ENCODE results near the gene CANT1.

CANT1 gene

GRCh38 chr17:79009397-79010303 is at the start of gene CANT1:
TSS of gene CANT1 (minus strand) at chr17:79009764. CDS start at chr17:78997622, 12,142 bp downstream.
- no peak for DNase-seq

- no peak for DNase-seq
Observed at GRCh38 chr17:79057737-79058385, 48.3 kb upstream of the CANT1 start.

DNA sequence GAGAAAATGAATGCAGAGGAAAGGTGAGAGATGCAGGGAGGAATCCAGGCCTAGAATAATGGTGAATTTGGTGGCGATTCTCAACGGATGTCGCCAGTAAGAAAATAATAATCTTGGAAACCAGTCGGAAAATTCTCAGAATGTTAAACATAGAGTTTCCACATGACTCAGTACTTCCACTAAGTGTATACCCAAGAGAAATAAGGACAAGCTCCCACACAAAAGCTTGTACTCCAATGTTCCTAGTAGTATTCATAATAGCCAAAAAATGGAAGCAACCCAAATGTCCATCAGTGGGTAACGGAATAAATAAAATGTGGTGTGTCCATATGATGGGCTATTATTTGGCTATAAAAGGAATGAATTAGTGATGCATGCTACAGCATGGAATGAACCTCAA is 45.6 kb upstream of the CANT1 start:
- no peak for DNase-seq

GRCh38 chr17:79054200-79054960 is 44.8 kb upstream of the CANT1 start:
- no peak for DNase-seq

DNA sequence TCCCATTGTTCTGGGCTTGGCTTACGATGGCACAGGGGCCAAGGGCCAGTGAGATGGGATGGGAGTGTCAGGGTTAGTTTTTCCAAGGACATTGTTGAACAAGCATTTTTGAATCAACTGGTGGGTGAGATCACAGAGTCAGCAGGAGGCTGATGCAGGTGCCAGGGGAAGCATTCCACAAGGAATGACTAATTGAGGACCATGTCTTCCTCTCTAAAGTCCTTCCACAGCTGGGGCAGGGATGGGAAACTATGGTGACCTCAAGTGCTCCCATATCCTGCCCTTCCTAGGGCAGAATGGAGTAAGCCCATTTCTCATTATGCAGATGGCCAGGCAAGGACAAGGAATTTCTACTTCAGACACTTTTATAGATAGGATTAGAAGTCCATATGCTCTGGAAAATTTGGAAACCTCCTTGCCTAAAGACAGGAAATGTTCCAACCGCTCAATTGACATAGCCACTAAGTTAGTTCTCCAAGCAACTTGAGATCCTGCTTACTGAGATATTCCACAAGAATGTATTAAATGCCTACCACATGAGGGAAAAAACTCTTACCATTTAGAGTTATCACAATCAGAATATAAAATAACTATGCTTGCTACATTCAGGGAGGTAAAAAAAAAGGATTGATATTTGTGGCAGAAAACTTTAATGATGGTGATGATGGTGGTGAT is 43.8 kb upstream of the CANT1 start:
- DNase-seq: no peak

GRCh38 chr17:79052131-79052530 is 42.6 kb upstream of the CANT1 start:
- no peak for DNase-seq

DNA sequence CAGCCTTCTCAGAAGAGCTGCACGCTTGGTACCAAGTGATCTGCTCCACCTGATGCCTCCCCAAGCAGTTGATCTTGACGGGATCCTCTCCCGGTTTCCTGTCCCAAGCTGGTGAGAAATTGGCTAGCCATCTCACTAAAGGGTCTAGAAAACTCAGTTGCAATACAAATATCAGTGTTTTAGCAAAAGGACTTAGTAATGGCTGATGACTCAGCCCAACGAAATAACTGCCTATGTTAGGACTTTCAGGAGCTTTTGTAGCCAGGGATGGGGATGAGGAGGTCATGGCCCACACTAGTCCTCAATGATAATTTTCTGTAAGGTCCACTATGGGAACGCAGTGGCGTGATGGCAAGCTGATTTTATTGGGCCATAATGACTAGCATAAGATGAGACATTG is 41.7 kb upstream of the CANT1 start:
- no peak for DNase-seq

DNA sequence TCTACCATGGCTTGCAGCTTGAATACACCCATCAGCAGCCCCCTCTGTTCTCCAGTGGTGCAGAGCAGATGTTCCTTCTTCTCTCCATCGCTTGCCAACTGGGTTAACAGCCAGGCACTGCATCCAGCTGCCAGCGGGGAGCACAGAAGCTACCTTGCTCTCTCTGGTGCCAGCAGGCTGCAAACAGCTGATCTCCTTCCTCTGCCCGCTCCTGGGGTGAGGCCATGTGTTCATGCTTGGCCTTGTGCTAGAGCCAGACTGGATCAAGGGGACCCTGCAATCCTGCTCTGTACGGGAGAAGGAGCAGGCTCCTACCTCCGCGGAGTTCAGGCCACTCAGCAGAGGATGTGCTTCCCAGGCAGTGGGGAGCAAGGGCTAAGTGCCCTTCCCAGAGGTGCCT is 41.0 kb upstream of the CANT1 start:
- DNase-seq: no peak

DNA sequence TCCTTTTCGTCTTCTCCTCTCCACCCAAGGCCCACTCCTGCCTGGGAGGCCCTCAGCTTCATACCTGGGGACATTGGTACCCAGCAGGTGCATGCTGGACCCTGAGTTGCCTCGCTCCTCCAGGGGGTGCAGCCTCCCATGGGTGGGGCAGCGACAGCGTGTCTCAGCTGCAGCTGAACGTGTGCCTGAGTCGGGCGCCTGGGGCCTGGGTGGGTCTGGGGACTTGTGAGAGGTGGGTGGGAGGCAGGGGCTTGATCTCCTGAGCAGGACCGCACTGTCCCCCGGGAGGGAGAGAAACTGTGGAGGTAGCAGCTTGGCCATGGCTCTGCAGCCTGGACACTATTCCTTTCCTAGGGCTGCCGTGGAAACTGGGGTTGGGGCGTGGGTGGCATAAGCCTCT is 40.3 kb upstream of the CANT1 start:
- DNase-seq: no peak

GRCh38 chr17:79048826-79049755 is 39.5 kb upstream of the CANT1 start:
- no peak for DNase-seq

DNA sequence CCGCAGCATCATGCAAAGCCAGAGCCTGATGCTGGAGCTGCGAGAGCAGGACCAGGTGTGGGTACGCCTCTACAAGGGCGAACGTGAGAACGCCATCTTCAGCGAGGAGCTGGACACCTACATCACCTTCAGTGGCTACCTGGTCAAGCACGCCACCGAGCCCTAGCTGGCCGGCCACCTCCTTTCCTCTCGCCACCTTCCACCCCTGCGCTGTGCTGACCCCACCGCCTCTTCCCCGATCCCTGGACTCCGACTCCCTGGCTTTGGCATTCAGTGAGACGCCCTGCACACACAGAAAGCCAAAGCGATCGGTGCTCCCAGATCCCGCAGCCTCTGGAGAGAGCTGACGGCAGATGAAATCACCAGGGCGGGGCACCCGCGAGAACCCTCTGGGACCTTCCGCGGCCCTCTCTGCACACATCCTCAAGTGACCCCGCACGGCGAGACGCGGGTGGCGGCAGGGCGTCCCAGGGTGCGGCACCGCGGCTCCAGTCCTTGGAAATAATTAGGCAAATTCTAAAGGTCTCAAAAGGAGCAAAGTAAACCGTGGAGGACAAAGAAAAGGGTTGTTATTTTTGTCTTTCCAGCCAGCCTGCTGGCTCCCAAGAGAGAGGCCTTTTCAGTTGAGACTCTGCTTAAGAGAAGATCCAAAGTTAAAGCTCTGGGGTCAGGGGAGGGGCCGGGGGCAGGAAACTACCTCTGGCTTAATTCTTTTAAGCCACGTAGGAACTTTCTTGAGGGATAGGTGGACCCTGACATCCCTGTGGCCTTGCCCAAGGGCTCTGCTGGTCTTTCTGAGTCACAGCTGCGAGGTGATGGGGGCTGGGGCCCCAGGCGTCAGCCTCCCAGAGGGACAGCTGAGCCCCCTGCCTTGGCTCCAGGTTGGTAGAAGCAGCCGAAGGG is 38.6 kb upstream of the CANT1 start:
- no peak for DNase-seq

DNA sequence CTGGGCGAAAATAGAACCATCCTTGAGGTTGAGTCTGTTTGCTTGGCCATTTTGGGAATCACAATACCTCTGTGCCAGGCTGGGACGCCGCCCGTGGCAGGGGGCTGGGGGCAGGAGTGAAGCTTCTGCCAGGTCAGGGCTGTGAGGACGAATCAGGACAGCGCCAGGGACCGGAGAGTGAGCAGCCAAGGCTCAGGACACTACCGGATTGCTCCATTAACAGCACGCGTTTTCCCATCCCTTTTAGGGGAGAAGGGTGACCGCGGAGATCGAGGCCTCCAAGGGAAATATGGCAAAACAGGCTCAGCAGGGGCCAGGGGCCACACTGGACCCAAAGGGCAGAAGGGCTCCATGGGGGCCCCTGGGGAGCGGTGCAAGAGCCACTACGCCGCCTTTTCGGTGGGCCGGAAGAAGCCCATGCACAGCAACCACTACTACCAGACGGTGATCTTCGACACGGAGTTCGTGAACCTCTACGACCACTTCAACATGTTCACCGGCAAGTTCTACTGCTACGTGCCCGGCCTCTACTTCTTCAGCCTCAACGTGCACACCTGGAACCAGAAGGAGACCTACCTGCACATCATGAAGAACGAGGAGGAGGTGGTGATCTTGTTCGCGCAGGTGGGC is 37.8 kb upstream of the CANT1 start:
- no peak for DNase-seq

- no peak for DNase-seq
Observed at GRCh38 chr17:79046916-79047280, 37.3 kb upstream of the CANT1 start.

DNA sequence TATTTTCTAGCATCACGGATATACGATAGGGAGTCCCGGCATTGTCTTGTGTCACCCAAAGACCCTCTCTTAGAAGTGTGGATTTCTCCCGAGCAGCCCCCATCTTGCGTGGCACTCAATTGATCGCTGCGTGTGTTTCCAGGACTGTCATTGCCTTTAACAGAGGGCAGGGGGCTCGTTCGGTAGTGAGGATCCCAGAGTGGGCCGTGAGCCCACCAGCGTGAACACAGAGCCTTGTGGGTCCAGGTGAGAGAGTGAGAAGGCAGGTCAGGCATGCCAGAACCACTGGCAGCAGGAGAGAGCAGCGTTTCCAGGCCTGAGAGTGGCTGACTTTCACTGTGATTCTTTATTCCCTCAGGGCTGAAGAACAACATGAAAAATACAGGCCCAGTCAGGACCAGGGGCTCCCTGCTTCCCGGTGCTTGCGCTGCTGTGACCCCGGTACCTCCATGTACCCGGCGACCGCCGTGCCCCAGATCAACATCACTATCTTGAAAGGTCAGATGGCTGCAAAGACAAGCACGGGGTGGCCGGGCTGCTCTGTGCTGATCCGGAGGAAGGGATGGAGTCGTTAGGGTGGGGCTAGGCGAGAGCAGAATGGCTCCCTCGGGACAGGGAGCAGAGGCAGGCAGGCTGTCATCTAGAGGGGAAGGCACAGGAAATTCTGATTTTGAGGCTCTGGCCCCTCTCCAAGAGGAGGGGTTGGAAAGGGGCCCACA is 36.8 kb upstream of the CANT1 start:
- no peak for DNase-seq

GRCh38 chr17:79045842-79046196 is 36.3 kb upstream of the CANT1 start:
- DNase-seq: no peak

DNA sequence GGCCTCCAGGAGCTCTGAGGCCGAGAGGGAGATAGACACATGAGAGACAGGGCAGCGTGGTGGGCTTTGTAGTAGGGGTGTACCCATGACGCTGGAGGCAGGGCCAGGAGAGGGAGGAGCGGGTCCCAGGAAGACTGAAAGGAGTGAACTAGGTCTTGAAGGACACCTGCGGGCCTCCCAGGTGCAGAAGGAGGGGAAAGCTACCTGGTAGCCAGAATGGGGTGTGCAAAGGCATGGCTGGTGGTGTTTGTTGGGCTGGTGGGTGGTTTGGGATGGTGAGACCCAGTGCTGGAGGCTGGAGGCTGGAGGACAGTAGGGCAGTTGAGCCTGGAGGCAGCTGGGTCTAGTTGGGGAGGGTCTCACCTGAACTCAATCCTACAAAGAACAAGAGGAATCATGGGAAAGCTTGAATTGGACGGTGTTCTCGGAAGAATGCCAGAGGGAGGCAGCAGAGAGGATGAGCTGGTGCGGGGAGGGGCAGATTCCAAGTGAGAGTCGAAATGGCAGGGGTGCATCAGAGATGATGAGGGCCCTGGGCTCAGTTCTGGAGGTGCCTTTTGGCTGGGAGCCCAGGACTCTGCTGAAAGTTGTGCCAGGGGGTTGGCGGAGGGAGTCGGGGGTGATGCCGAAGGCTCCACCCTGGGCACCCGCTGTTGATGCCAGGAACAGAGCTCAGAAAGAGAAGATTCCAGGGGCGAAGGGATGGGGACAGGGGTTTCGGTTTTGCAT is 35.6 kb upstream of the CANT1 start:
- DNase-seq: no peak

DNA sequence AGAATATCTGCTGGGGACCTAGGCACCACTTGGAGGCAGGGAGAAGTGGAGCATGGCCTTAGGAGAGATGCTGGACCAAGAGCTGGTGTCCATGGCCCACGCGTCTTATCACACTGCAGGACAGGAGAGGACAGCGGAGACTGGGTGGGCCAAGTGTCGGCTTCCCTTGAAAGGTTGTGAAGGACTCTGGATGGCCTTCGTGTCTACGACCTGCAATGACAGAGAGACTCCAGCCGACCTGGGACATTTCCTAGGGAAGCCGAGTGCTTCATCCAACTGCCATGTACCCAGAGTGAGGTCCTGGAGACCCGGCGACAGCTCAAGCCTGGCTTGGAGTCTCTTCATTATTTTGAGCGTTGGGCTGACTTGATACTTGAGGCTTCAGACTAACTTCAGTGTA is 34.9 kb upstream of the CANT1 start:
- DNase-seq: no peak

- DNase-seq: no peak
Observed at GRCh38 chr17:79043931-79044320, 34.4 kb upstream of the CANT1 start.

All from cortex of kidney (tissue), 1 donor.